HT1080 (cell line): Measurements from ENCODE around the gene SH3TC1. TPM values are rescaled to one million over a fixed set of nuclear protein-coding genes. Genes with fewer than 3 reads are reported as not detected.

Experiments used
- DNase-seq: peaks from one replicate; pipeline ENCODE4 v3.0.0-alpha.2; 2015; ENCODE audit warnings: low read depth
- polyA plus RNA-seq, 2 experiments: library from polyadenylated mRNA; depleted of rRNA; stranded (reverse); fragments of >200 nt; gene quantifications; 2 replicates each; pipeline ENCODE4 v1.2.3, GENCODE V29; 2015
- total RNA-seq: library from RNA; depleted of rRNA; stranded (reverse); fragments of >200 nt; shearing (Covaris generic); gene quantifications from 2 replicates; pipeline ENCODE4 v1.2.3, GENCODE V29; 2014; rRNA removed

SH3TC1 gene
- 3.6 and 5.3 TPM in 2 replicates for total RNA-seq
- 2.2 and 2.9 TPM in 2 replicates for polyA plus RNA-seq (2015; cell fraction: cytosol; rRNA removed)
- 6.6 and 7.6 TPM in 2 replicates for polyA plus RNA-seq (2015; cell fraction: nucleus; rRNA removed)

DNA sequence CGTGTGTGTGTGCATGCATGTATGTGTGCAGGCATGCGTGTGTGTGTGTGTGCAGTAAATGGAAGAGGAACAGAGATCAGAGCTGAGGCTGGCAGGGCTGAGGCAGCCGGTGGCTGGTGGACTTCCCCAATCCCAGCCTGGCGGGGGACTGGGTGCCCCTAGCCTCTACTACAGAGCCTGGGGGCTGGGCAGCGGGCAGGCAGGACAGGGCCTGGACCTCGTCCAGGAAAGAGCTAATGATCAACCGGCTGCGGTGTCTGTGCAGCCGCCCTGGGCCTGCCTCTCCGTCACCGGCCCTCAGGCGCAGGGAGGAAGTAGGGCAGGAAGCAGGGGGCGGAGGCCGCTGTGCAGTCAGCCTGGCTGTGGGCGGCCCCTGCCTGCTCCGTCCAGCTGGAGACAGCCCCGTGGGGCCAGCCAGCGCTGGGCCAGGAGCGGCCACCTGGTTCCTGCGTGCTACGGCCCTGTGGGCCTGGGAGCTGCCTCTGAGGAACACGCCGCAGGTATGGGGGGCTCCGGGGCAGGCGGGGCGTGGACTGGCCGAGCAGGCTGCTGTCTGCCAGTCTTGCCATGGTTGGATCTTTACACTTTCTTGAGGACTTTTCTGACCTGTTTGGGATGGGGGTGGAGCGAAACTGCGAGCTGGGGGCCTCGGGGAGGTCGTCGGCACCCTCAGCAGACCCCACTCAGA lies at the start of gene SH3TC1:
SH3TC1 (plus strand) TSS at position 385 of the 688 bp plus-strand sequence. CDS start 5,905 bp downstream, outside the sequence.
- peak; percentile 89 for DNase-seq

DNA sequence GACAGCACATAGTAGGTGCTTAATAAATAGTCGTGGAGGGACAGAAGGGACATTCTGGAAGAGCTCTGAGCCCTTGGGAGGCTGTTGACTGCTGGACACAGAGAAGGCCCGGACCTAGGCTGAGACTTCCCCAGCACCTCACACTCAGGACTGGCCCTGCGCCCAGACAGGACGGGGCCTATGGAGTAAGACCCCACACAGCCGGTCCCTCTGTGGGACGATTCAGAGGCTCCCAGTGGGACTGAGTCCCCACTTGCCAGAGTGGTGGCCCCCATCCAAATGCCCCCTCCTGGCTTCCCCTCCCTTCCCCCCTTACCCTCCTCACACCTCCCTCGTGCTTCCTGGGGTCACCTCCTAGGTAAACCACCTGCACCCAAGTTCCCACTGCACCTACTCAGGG lies 49.4 kb upstream of the SH3TC1 start:
- no peak for DNase-seq

DNA sequence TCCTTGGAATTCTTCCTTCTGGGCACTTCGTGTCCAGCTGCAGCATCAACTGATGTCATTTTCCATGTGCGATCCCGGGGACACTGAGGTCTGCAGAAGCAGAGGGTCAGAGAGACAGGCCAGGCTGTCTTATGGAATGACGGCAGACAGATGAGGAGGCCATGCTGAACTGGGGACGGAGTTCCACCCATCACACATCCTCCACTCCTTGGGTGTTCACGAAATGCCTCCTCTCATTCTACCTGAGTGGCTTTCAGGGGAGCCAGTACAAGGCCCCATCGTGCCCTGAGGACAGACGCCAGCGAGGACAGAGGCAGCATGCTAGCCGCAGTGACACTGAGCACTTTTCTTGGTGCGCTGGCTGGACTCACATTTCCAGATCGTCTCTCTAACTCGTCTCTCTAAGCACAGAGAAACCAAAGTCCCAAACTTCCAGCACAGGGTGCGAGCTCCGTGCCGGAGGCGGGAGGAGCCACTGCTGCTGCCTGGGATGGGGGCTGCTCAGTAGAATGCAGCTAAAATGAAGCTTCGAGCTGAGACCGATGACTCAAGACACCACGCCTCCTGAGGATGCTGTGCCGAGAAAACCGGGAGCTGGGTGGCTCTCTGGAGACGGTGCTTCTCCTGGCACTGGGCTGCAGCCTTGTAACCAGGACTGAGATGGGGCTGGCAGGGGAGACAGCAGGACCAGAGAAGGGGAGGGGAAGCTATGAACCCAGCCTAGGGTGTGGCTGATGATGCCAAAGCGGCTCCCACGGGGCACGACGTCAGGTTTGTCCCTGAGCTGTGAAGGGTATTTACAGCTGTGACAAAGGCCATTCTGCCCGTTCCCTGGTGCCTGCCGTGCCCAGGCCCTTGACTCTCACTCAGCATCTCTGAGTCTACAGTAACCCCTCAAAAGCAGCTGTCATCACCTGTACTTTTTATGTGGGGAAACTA lies 48.7 kb upstream of the SH3TC1 start:
- DNase-seq, result no peak

DNA sequence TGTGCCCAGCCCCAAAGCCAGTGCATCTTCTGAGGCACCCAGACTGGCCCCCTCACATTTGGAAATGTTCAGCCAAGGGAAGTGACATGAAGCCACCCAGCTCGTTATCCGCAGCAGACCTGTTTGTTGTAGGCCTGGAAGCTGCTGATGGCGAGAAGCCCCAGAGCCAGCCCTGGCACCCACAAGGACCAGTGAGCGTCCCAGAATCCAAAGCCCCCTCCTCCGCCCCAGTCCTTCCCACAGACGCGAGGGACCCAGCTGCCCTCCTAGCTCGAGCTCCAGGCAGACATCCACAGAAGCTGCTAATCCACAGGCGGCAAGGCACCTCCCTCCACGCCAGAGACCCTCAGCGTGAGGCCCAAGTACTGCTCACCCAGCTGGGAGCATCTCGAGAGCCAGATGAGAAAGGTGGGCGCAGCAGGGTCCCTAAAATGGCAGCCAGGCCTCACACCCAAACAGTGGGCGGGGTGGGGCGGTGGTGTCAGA lies 47.9 kb upstream of the SH3TC1 start:
- no peak for DNase-seq

DNA sequence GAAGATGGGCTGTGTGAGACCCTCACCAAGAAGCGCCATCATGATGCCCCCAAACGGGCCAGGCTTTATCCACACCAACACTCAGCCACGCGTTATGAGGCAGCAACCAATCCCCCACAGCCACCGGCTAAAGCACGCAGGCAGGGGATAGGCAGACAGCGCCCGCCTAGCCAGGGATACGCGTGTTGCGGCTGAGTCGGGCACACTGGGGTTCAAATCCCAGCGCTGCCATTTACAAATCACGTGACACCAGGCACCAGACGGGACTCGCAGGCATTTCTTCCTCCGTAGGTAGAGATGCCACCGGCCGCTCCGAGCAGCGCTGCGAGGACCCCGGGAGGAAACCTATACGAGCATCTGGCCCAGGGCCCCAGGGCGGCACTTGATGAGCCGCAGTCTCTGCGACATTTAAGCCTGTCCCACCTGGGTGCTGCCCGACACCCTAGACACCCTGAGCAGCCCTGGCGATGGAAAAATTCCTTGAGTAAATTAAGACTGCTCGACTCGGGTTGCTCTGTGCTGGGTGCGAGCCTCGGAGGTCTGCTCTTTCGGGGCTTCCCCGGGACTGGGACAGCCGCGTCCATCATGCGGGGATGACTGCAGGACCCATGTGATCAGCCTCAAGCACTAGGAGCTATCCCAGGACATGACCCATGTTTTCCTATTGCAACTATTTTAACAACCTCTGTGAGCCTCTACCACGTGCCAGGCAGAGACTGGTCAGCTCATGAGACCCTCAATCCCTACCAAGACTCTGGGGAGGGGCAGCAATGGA lies 46.8 kb upstream of the SH3TC1 start:
- DNase-seq, result no peak

DNA sequence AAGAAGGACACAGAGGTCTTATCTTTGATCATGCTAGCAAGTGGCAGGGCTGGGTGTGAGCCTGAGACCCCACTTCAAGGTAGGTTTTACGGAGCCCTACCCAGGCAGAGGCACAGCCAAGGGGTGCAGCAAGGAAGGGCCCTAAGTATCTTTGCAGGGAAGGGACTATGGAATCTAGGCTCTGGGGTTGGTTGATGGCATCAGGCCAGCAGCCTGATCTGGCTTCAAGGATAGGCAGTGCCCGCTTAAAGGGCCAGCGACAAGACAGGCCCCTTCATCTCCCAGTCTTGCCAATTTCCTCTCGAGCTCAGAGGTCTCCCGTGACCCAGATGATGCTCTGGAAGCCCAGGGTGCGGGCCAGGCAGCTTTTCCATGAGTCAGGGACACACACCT lies 46.2 kb upstream of the SH3TC1 start:
- no peak for DNase-seq

DNA sequence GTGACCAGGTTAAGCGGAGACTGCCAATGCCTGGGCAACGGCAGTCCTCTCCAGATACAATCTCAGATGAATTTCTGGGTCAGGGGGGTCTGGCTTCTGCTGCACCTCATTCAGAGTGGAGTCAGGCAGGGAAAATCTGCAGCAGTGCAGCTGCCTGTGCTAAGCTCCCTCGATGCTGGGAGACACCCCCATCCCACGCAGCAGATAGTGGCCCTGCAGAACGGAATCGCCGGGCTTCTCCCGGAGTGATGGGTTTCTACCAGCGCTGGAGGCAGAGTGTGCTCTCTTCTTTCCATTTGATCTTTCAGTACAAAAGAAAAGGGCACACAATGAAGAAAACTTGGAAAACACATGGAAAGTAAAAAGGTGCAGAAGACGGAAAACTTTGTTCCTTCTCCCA lies 45.6 kb upstream of the SH3TC1 start:
- DNase-seq, result no peak

DNA sequence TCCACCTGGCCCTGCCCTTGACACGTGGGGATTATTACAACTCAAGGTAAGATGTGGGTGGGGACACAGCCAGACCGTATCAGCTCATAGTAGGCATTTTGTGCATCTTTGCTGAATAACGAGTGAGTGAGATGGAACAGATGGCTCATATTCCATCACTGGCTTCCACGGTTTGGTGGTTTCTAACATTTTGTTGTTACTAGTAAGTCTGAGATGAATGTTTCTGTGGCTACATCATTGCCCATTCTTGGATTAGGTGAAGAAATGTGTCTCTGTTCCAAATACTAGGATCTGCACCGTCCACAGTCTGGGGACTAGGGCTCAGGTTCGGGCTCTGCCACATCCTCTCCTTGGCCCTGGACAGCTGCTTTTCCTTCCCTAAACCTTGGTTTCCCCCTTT lies 44.0 kb upstream of the SH3TC1 start:
- DNase-seq, result no peak

DNA sequence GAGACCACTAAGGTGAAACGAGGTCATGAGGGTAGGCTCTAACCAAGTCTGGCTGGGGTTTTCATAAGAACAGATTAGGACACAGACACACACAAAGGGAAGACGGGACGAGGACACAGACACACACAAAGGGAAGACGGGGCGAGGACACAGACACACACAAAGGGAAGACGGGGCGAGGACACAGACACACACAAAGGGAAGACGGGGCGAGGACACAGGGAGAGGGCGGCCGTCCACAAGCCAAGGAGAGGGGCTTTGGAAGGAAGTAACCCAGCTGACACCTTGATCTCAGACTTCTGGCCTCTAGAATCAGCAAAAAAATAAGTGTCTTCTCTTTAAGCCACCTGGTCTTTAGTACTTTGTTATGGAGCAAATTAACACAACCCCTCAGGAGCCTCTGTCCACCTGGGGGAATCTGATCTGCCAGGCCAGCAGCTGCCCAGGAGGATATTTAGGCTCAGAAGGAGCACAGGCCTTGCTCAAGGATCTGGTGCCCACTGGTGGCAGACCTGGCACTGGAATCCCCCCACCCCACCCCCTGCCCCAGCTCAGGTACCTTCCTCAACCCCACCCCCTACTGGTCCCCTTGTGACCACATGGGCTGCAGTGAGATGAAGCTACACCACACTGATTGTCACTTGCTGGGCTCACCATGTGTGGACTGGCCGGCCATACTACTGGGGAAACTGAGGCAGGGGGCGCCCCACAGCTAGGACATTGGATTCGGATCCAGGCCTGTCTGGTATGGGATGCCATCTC lies 43.2 kb upstream of the SH3TC1 start:
- no peak for DNase-seq

DNA sequence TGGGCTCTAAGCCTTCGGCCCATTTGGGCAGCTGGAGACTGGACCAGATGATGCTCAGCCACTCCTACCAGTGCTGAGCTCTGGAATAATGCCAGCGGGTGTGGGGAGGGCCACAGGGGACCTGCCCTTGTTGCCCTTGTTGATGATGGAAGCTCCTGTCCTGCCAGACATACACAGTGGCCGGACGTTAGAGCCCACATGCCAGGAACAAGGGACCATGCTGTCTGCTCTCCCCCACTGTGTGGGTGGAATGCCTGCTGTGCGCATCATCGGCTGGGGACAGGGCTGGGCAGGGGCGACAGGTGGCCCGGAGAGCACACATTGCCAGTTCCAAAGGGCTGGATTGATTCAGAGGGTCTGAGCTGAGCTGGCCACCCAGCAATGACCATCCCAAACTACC lies 42.5 kb upstream of the SH3TC1 start:
- no peak for DNase-seq

DNA sequence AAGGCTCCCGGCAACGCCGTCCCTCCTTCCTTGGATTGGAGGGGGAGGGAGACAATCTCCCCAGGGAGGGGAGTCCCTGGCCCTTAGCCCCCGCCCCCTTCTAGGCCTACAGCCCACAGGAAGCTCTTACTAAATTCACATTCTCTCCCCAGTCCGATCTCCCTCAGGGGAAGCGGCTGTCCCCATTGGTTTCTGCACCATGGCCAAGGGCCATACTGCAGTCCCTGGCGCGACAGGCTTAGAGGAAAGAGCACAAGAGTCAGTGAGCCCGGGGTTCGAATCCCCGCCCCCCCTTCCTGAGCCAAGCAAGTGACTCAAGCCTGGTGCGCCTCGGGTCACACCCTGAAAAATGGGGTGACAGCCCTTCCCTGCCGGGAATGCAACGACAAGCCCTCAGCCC lies 41.6 kb upstream of the SH3TC1 start:
- DNase-seq, result no peak

DNA sequence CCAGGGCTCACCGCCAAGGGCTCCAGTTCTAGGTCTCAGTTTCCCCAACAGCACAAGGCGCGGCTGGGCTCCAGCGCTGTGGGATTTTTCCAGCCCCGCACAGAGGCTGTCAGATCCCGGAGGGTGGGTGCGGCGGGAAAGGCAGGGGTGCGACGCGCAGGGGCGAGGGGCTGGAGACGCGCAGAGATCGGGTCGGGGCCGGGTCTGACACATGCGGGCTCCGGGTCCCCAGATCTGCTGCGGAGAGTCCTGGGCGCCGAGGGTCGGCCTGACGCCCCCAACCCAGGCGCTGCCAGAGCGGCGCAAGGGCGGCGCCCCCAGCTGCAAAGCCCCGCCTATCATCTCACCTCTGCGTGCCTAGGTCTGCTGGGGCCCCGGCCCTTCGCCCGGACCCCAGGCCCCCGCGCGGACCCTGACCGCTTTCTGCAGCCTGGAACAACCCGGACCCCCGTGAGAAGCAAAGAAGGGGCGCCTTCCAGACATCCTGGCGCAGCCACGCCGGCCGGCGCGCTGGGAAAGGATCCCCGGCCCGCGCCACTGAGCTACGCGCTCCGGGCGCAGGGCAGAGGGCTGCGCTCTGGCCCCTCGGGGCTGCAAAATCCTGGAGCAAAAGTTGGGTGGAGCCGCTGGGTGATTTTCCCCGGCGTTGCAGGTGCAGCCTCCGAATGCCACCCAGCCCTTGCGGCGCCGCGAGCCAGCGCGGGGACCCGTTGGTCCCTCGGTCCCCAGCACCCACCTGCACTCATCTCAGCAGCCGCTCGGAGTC lies 41.0 kb upstream of the SH3TC1 start:
- no peak for DNase-seq

DNA sequence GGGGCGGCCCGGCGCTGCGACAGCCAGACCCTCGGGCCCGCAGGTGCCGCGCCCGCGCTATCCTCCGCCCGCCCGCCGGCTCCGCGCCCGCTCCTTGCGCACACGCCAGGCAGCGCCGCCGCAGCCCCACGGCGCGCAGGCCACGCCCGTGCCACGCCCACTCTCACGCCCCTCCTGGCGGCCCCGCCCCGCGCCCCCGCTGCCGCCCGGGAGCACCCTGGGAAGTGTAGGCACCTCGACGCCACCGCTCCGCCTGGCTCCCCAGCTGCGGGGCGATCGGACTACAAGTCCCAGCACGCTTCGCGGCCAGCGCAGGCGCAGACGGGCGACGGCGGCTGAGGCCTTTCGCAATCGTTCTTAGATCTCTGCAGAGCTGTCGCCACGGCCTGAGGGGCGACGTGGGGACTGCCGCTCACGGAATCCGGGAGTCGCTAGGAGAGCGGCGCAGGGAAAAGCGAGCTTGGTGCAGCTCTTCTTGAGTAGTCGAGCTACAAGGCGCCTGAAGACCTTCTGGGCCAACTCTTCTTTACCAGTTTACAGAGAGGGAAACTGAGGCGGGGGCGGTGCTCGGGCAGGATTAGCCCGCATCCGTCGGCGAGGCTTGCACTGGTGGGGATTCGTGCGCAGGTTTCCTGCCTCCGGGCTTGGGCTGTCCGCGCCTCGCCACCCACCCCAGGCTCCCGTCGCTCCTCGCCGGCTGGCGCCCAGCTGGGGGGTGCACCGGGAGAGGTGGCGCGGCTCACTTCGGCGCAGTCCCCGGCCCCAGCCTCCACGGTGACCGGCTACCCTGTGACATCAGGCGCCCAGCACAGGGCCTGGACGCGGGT lies 40.2 kb upstream of the SH3TC1 start, which contains the start of gene ABLIM2:
ABLIM2 (minus strand) TSS at position 104 of the 827 bp plus-strand sequence. CDS start 124 bp downstream, outside the sequence.
- DNase-seq, result peak; percentile 92

DNA sequence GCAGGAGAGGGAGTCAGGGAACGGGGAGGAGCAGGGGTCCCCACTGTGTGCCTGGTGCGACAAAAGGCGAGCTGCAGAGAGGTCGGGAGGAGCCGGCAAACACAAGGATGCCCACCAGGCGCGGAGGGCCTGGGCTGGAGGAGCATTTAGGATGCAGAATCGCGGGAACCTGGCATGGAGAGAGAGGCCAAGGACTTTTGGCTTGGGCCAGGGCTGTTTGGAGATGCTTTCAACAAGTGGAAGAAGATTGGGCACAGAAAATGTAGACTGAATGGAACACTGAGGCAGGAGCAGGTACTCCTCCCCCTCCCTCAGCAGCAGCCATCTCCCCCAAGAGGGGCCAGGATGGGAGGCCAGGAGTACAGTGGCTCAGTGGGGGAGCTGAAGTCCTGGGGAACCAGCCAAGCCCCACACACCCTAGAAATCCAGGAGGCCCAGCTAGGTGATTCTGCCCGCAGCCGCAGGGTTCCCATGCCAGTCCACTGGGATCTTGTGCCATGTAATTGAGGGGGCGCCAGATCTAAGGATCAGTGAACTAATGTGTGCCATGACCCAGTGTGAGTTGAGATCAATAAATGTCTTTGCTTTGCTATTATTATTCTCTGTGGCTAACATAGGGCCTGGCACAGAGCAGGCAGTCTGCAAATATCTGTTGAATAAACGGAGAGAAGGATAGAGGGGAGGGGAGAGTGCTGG lies 39.4 kb upstream of the SH3TC1 start:
- no peak for DNase-seq

DNA sequence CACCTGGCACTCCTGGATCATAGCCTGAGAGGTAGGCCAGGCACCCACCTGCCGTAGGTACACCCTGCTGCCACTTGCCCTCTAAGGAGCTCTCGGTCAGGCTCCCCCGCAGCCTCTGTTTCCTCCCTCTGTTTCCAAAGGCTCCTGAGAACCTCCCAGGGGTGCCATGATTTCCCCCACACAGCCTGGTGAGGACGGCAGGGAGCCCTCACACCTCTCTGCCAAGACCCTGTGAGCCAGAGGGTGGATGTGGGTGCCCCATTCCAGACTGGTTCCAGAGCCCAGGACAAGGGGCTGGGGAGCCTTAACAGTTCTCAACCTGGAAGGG lies 38.9 kb upstream of the SH3TC1 start:
- DNase-seq, result no peak

DNA sequence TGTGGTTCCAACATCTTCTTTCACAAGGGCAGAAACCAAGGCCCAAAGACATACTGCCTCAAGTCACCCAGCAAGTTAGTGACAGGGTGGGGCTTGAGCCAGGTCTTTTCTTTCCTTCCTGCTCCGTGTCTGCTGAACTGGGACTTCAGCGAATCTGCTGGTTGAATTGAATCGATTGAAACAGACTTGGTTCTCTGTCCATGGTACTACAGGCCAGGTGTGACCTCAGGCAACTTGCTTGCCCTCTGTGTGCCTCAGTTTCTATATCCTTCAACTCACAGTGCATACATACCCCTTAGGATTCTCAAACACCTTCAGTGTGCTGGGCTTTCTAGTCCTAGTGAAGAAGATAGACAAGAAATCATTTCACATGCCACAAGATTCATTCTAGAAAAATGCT lies 38.5 kb upstream of the SH3TC1 start:
- no peak for DNase-seq

DNA sequence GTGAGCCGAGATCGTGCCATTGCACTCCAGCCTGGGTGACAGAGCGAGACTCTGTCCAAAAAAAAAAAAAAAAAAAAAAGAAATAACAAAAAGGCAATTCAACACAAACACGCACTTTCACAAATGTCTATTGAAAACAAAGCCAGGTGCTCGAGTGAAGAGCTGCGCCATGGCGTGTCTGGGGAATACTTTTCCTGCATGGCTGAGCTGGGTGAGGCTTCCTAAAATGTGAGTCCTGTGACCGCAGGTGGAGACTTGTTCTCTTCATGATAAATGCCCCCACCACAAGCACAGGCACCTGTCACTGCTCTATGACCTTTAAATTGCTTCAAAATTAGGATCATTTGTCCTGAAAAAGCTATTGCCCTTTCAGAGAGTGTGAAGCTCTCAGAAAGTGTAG lies 36.5 kb upstream of the SH3TC1 start:
- no peak for DNase-seq

DNA sequence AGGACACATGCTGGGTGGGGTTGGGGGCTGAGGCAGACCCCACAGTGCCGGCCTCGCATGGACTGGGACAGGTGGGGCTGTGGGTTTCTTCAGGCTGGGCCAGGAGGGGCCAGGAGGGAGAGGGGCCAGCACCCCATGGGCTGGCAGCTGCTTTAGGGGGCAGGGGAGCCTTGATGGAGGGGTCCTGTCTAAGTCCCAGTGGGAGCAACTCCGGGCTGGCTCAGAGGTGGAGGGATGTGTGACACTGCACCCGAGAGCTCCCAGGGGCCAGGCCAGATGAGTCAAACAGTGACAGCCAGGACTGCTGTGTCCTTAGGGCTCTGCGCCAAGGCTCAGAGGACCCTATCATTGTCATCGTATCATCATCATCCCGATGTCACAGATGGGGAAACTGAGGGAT lies 36.1 kb upstream of the SH3TC1 start:
- DNase-seq, result no peak
